22Rv1 (cell line): Measurements from ENCODE around the gene UGT1A6.

Experiments
- H3K27ac ChIP-seq: fragments of 450-650 bp; 2 replicates; pipeline ENCODE4 v1.5.1; 2017
- CTCF ChIP-seq: fragments of 450-650 bp; IDR thresholded peaks from 2 replicates; pipeline ENCODE4 v1.5.1; 2017; ENCODE audit warnings: mild to moderate bottlenecking
- ZFX ChIP-seq: fragments of 450-650 bp; IDR thresholded peaks from 2 replicates; pipeline ENCODE4 v1.6.1; 2017; ENCODE audit warnings: antibody characterized with exemption, borderline replicate concordance

UGT1A6 gene

DNA sequence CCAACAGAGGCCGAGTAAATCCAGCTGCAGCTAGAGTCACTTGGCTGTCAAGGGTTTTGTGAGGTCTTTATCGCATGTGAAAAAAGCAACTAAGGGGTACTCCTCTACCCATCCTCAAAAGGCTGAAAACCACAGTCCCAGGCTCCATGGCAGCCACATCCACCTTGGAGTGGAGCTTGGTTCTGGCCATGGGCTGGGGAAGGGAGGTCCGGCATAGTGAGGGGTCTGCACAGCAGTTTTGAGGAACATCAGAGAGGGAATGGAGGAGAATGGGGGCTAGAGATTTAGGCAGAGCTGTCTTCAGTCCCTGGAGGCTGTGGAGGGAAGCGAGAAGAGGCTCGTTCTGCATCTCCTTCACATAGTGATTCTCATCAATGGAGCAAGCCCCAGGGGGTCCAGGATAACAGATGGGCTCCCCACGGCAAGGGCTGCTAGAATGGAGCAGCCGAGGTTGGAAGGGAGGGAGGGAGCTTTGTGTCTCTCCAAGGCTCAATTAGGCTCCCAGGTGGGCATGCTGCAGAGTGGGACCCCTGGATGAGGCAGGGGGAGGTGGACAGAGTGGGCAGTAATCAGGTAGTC, 106.5 kb downstream of the UGT1A6 start:
- H3K27ac ChIP-seq = no peak overlapping the region
- TF ChIP-seq ZFX (no peak), CTCF (no peak)

DNA sequence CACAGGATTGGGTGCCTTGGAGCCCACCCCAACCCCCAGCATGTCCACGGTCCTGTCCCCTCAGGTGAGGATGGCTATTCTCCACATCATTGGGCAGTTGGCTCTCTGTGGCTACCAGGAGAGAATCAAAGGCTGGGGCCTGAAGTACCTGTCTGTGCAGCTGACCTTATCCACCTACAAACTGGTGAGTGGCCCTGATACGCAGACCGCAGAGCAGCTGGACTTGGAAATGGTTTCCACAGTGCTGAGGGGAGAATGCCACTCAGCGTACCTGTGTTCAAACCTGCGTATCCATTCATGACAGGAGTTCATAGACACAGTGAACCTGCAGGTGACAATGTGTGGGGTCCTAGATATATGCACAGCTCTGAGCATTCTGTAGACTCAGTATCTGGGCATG, 107.0 kb downstream of the UGT1A6 start:
- H3K27ac ChIP-seq = no peak overlapping the region
- TF ChIP-seq ZFX (no peak), CTCF (no peak)

DNA sequence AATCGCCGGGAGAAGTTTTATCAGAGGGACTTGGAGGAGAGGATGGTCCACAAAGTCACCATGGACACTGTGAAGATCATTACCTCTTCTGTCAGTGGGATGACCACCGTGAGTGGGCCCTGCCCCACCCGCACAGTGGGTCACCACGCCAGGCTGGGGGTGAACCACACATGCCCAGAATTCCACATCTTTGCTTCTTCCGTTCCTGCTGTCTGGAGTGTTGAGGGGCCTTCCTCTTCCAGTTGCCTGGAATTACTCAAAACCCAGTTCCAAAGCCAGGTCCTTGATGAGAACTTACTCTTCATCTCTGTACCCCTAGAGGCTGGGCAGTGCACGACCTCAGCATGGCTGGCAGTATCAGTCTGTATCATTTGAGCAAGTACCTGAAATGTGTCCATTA, 107.5 kb downstream of the UGT1A6 start:
- no peak overlapping the region for H3K27ac ChIP-seq
- TF ChIP-seq CTCF (no peak), ZFX (no peak)

GRCh38 chr2:233801357-233802131, 108.9 kb downstream of the UGT1A6 start:
- no peak overlapping the region for H3K27ac ChIP-seq
- no peak for TF ChIP-seq CTCF
- TF ChIP-seq ZFX = no peak

- no peak overlapping the region for H3K27ac ChIP-seq
- no peak for TF ChIP-seq CTCF
- no peak for TF ChIP-seq ZFX
Observed at GRCh38 chr2:233802132-233802815, 109.6 kb downstream of the UGT1A6 start.

DNA sequence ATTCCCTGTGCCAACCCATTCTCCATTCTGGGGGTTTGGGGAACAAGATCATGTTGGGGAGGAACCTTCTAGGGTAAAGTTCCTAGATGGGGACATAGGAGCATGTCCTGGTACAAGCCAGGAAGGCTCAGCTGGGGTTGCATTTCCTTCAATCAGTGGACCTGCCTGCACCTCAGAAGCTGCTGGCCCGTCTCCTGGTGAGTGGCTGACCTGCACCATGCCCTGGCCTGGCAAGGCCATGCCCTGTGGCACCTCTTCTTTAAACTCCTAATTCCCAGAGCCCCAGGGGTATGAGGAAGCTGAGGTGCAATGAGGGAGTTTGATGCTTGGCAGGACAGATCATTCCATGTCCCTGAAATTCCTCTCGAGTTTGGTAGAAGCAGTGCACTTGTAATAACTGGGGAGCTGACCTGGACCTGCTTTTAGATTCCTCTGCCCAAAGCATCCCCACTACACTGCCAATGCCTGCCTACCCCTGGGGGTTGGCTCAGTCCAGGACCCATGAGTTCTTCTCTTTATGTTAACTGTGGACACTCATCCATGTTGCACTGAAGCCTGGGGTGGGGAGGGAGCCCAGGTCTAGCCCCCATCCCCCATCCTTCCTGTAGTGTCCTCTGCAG, 110.7 kb downstream of the UGT1A6 start:
- no peak for TF ChIP-seq ZFX
- no peak for TF ChIP-seq CTCF
- no peak overlapping the region for H3K27ac ChIP-seq
